GM23338 (cell line): ENCODE data around the gene VPS8.

Experiments used
- CREB1 ChIP-seq: fragments of 250-450 bp; sonication (Bioruptor Pico); IDR thresholded peaks from 2 replicates; pipeline ENCODE4 v1.5.0; 2020; ENCODE audit warnings: low read depth, mild to moderate bottlenecking, moderate library complexity
- EZH2 ChIP-seq: fragments of 200-600 bp; sonication (generic); IDR thresholded peaks from one replicate; pipeline ENCODE4 v1.8.0; 2017; ENCODE audit warnings: antibody characterized with exemption, mild to moderate bottlenecking, low read depth; ENCODE audit not compliant: unreplicated experiment
- POLR2AphosphoS5 ChIP-seq: IDR thresholded peaks from 2 replicates; pipeline ENCODE4 v1.6.1; 2016; ENCODE audit warnings: antibody characterized with exemption, low read depth
- REST ChIP-seq: IDR thresholded peaks from one replicate; pipeline ENCODE4 v1.6.1; 2018; ENCODE audit warnings: antibody characterized with exemption; ENCODE audit not compliant: unreplicated experiment
- TF ChIP-seq, protein P1 (sequence below), 2 experiments: fragments of 200-600 bp in 1 of 2; sonication (generic) in 1 of 2; conservative IDR thresholded peaks; 2 replicates each; pipeline versions ENCODE4 v1.5.1 to v1.6.1; 2016 to 2017; ENCODE audit warnings: antibody characterized with exemption in 2 of 2, low read depth in 2 of 2, mild to moderate bottlenecking in 2 of 2, moderate library complexity in 1 of 2

GRCh38 chr3:185090811-185091210, 278.8 kb downstream of the VPS8 start:
- TF ChIP-seq, protein P1, sequence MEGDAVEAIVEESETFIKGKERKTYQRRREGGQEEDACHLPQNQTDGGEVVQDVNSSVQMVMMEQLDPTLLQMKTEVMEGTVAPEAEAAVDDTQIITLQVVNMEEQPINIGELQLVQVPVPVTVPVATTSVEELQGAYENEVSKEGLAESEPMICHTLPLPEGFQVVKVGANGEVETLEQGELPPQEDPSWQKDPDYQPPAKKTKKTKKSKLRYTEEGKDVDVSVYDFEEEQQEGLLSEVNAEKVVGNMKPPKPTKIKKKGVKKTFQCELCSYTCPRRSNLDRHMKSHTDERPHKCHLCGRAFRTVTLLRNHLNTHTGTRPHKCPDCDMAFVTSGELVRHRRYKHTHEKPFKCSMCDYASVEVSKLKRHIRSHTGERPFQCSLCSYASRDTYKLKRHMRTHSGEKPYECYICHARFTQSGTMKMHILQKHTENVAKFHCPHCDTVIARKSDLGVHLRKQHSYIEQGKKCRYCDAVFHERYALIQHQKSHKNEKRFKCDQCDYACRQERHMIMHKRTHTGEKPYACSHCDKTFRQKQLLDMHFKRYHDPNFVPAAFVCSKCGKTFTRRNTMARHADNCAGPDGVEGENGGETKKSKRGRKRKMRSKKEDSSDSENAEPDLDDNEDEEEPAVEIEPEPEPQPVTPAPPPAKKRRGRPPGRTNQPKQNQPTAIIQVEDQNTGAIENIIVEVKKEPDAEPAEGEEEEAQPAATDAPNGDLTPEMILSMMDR (conservative IDR thresholded peaks at IDR 0.05; ENCODE audit: low read depth in 2 of 2): no peak
- TF ChIP-seq POLR2AphosphoS5 (no peak), EZH2 (no peak), CREB1 (CRISPR knock-in tag) (no peak), REST (no peak)
